Small intestine (tissue), 7 donors: ENCODE results near the gene GREM2. TPM values are rescaled to one million over a fixed set of nuclear protein-coding genes. Genes with fewer than 3 reads are reported as not detected.
A peak's percentile ranks its signal among the peaks of the same experiment; 100 is the strongest.

Source experiments
- DNase-seq, 2 donors: peaks; one replicate each; pipeline versions ENCODE4 v3.0.0 to v3.0.0-alpha.2; 2013
- FAIRE-seq: peaks from 2 replicates; lab custom pipeline; 2012; peaks lifted over from hg19 to GRCh38; lab: Jason Lieb, UNC
- H3K27ac ChIP-seq, 3 donors: one replicate each; pipeline ENCODE4 v1.5.1; 2013; ENCODE audit warnings: low read length in 2 of 3, mild to moderate bottlenecking in 2 of 3, control low read depth in 1 of 3, inconsistent platforms in 1 of 3, low read depth in 1 of 3, moderate library complexity in 1 of 3
- H3K27me3 ChIP-seq, 3 donors: one replicate each; pipeline ENCODE4 v1.6.1; 2013; ENCODE audit warnings: low read length in 3 of 3, inconsistent platforms in 1 of 3; ENCODE audit not compliant: control insufficient read depth in 3 of 3, insufficient read depth in 3 of 3
- H3K36me3 ChIP-seq, 3 donors: one replicate each; pipeline ENCODE4 v1.6.1; 2013; ENCODE audit warnings: low read length in 3 of 3, inconsistent platforms in 1 of 3, low read depth in 1 of 3, mild to moderate bottlenecking in 1 of 3, moderate library complexity in 1 of 3; ENCODE audit not compliant: control insufficient read depth in 3 of 3, insufficient read depth in 2 of 3
- H3K4me1 ChIP-seq, 3 donors: one replicate each; pipeline ENCODE4 v1.6.1; 2013; ENCODE audit warnings: low read length in 2 of 3, inconsistent platforms in 1 of 3, low read depth in 1 of 3, mild to moderate bottlenecking in 1 of 3, moderate library complexity in 1 of 3; ENCODE audit not compliant: control insufficient read depth in 3 of 3, insufficient read depth in 2 of 3
- H3K4me3 ChIP-seq, 3 donors: one replicate each; pipeline ENCODE4 v1.5.1; 2013; ENCODE audit warnings: low read length in 3 of 3, control low read depth in 1 of 3, inconsistent platforms in 1 of 3, low read depth in 1 of 3, mild to moderate bottlenecking in 1 of 3, moderate library complexity in 1 of 3
- H3K9me3 ChIP-seq, 2 donors: one replicate each; pipeline ENCODE4 v1.6.1; 2013; ENCODE audit warnings: low read depth in 1 of 2, low read length in 1 of 2; ENCODE audit not compliant: control insufficient read depth in 2 of 2, insufficient read depth in 1 of 2
- WGBS, 3 donors: extraction: QIAGEN DNeasy Blood & Tissue Kit; methylation state at CpG; one replicate each; pipeline ENCODE4 v1.1.7; 2013; 5-methylcytosine and 5-hydroxymethylcytosine counted together
- polyA plus RNA-seq, 4 donors: library from polyadenylated mRNA; stranded (reverse) in 3 of 4; unstranded in 1 of 4; fragments of 200-250 nt in 3 of 4; fragments of 120-200 nt in 1 of 4; gene quantifications; one replicate each; pipeline versions ENCODE4 v1.2.1 to v1.2.3, GENCODE V29; 2013
- donor health status: healthy with polysubstance abuse.
- donor health status: control.
- donor health status: control.
- donor health status: Bipolar disorder and iron deficiency.
- donor health status: healthy.

GREM2 gene
- polyA plus RNA-seq, 4 donors = 0.22 to 11.3 (median 0.98) TPM

DNA sequence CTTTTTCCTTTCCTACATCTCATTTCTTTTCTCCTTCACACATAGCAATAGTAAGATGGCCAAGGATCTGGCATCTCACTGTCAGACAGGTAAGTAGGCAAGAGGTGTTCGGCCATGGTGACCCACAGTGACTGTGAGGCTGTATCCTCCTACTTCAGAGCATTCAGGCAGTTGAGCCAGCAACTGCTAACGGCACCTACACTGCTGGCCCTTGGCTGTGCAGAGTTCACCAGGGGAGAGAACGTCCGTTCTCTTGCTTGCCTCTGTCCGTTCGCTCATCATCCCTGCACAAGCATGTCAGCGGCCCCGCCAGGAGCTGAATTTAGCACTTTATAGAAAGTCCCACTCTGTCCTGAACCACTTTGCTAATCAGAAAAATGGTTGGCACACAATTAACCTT, 113.6 kb downstream of the GREM2 start:
- no peaks in the 10 kb centered on the region for H3K9me3 ChIP-seq
- no peak overlapping the region for H3K27ac ChIP-seq
- no peaks in the 10 kb centered on the region for H3K36me3 ChIP-seq
- H3K27me3 ChIP-seq = peaks cover 0 to 6% (median 0%) of the 10 kb centered on the region in 3 donors
- 90 to 92% (median 91%) methylated on average over 8 of the region's 8 CpGs for WGBS, 3 donors
- DNase-seq = no peak
- H3K4me3 ChIP-seq = no peak overlapping the region
- no peak for FAIRE-seq
- H3K4me1 ChIP-seq = no peaks in the 10 kb centered on the region

DNA sequence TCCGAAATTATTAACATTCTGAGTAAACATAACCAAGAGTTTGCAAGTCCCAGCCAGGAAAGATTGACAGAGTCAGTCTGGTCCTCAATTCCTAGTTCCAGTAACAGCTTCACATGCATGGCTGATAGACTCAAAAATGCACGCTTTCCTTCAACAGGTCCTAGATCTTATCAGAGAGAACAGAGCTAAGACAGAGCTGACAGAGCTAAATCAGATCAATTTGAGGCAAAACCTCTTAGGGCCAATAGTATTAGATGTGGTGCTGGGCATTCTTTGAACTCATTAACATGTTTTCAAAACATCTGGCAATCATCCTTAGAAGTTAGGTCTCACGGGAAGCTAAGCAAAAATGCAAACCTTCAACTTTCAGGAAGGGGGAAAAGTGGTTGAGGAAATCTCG, 114.0 kb downstream of the GREM2 start:
- 57 to 75% (median 60%) methylated on average over 4 of the region's 4 CpGs for WGBS, 3 donors
- Histone ChIP-seq H3K9me3 (no peaks in the 10 kb centered on the region), H3K27ac (no peak overlapping the region), H3K36me3 (no peaks in the 10 kb centered on the region), H3K4me1 (no peaks in the 10 kb centered on the region), H3K27me3 (peaks cover 0 to 6% (median 0%) of the 10 kb centered on the region in 3 donors), H3K4me3 (no peak overlapping the region)
- FAIRE-seq (no peak), DNase-seq (no peak)

DNA sequence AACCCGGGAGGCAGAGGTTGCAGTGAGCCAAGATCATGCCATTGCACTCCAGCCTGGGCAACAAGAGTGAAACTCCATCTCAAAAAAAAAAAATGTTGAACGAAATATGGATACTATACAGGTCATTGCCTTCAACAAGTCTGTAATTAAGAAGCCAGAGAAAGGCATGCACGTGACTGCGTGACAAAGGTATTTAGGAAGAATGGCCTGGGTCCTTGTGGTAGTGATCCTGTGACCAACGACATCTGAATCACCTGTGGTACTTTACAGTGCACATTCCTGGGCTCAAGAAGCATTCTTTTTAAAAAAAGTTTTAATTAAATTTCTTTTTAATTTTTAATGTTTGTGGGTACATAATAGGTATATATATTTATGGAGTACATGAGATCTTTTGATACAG, 115.0 kb downstream of the GREM2 start:
- no peak overlapping the region for H3K4me3 ChIP-seq
- no peak for DNase-seq
- no peak for FAIRE-seq
- WGBS, 3 donors = 77 to 86% (median 80%) methylated on average over 5 of the region's 5 CpGs
- no peaks in the 10 kb centered on the region for H3K4me1 ChIP-seq
- no peak overlapping the region for H3K27ac ChIP-seq
- H3K9me3 ChIP-seq = peaks cover 0 to 3% of the 10 kb centered on the region in 2 donors
- H3K27me3 ChIP-seq = peaks cover 0 to 9% (median 0%) of the 10 kb centered on the region in 3 donors
- no peaks in the 10 kb centered on the region for H3K36me3 ChIP-seq

DNA sequence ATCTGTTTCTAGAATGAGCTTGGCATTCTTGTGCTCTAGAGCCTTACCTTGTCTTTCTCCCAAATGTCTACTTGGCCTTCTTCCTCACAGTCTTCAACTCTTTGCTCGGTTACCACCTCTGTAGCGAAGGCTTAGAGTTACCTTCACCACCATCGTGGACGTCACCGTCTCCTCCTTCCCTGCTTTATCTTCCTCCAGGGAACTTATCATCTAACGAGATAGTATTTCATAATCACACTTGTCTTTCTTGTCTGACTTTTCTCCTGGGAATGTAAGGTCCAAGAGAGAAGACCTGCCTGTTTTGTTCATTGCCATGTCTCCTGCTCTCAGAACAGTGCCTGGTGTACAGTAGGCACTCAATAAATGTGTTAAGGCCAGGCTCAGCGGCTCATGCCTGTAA, 115.6 kb downstream of the GREM2 start:
- FAIRE-seq = no peak
- Histone ChIP-seq H3K36me3 (no peaks in the 10 kb centered on the region), H3K9me3 (peaks cover 0 to 3% of the 10 kb centered on the region in 2 donors), H3K4me1 (no peaks in the 10 kb centered on the region), H3K4me3 (no peak overlapping the region), H3K27me3 (peaks cover 0 to 9% (median 0%) of the 10 kb centered on the region in 3 donors), H3K27ac (no peak overlapping the region)
- no peak for DNase-seq
- 81 to 84% (median 82%) methylated on average over 7 of the region's 7 CpGs for WGBS, 3 donors

DNA sequence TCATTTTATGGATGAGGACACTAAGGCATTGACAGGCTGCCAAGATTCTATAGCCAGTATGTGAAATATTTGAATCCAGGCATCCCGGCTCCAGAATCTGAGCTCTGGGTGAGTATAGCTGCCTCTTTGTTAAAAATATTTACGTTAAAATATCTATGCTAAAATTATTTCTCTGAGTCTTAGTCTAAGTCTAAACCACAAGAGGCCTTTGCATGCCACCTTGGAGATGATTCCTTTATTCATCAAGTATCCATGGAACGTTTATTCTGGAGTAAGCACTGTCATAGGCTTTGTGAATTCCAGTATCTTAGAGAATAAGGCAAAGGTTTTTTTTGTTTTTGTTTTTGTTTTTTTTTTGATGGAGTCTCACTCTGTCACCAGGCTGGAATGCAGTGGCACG, 116.4 kb downstream of the GREM2 start:
- Histone ChIP-seq H3K9me3 (peaks cover 0 to 3% of the 10 kb centered on the region in 2 donors), H3K4me3 (no peak overlapping the region), H3K27ac (no peak overlapping the region), H3K27me3 (peaks cover 0 to 9% (median 0%) of the 10 kb centered on the region in 3 donors), H3K4me1 (no peaks in the 10 kb centered on the region), H3K36me3 (no peaks in the 10 kb centered on the region)
- FAIRE-seq = no peak
- no peak for DNase-seq
- WGBS, 3 donors = 70 to 84% (median 77%) methylated on average over 4 of the region's 4 CpGs

DNA sequence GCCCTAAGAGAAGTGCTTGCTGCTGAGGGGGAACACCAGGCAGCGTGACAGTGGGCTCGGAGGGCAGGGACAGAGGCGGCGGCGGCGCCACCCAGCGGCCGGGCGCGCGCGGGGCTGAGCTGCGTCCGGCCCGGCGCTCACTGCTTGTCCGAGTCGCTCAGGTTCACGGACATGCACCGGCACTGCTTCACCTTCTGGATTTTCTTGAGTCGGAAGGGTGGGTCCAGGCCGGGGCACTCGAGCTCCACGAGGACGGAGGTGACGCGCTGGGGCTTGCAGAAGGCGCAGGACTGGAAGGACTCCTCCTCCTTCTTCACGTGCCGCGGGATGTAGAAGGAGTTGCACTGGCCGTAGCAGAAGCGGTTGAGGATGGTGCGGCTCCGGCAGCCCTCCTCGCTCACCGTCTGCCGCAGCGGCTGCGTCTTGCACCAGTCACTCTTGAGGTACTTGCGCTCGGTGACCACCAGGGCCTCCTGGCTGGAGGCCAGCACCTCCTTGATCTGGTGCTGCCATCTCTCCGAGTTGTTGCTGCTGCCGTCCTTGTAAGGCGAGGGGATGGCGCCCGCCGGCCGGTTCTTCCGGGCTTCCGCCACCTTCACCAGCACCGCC, 119.0 kb downstream of the GREM2 start:
- no peak for FAIRE-seq
- peaks cover 0 to 3% of the 10 kb centered on the region in 2 donors for H3K9me3 ChIP-seq
- H3K4me3 ChIP-seq = no peak overlapping the region
- no peaks in the 10 kb centered on the region for H3K36me3 ChIP-seq
- H3K27me3 ChIP-seq = peaks cover 0 to 9% (median 2%) of the 10 kb centered on the region in 3 donors
- 49 to 71% (median 52%) methylated on average over 51 to 52 of the region's 52 CpGs for WGBS, 3 donors
- H3K27ac ChIP-seq = no peak overlapping the region
- no peaks in the 10 kb centered on the region for H3K4me1 ChIP-seq
- peak in 1 of 2 donors; percentile 18 for DNase-seq

DNA sequence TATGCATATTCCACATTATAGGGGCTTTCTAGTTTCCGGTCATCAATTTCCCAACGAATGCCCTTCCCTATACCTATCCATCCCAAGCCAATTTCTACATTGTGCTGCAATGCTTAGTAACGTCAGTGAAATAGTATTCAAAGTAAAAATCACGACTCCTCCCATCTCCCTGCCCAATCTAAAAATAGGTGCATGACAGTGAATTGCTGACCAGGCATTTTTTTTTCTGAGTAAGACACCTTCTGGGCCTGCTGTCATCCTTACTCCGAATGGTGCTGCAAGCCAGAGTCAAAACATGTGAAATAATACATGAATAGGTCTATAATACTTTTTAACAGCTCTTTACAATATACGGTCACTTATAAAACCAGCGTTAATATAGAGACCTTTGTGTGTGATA, 120.2 kb downstream of the GREM2 start:
- peaks cover 0 to 9% (median 2%) of the 10 kb centered on the region in 3 donors for H3K27me3 ChIP-seq
- WGBS, 3 donors = 74 to 86% (median 75%) methylated on average over 7 of the region's 7 CpGs
- H3K4me3 ChIP-seq = no peak overlapping the region
- no peaks in the 10 kb centered on the region for H3K4me1 ChIP-seq
- no peaks in the 10 kb centered on the region for H3K36me3 ChIP-seq
- FAIRE-seq (no peak), DNase-seq (no peak)
- H3K27ac ChIP-seq = no peak overlapping the region
- peaks cover 0 to 3% of the 10 kb centered on the region in 2 donors for H3K9me3 ChIP-seq

DNA sequence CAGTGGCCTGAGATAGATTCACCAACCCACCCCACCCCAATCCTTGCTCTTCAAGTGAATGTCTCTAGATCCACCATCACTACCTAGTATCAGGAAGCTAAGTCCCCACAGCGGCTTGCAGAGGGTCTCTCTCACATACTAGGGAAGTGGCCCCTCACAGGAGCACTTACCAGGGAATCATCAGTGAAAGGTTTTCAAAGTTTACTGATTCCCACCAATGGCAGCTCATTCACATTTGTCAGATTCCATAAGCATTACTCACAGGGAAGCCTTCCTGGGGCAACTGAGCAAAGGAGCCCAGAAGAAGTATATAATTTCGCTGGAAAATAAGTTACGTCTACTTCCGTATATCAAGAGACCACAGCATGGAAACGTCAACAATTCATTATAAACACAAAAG, 120.8 kb downstream of the GREM2 start:
- Histone ChIP-seq H3K27me3 (peaks cover 0 to 9% (median 2%) of the 10 kb centered on the region in 3 donors), H3K36me3 (no peaks in the 10 kb centered on the region), H3K27ac (no peak overlapping the region), H3K4me1 (no peaks in the 10 kb centered on the region), H3K9me3 (peaks cover 0 to 3% of the 10 kb centered on the region in 2 donors), H3K4me3 (no peak overlapping the region)
- 80 to 82% (median 81%) methylated on average over 5 of the region's 5 CpGs for WGBS, 3 donors
- DNase-seq = no peak
- no peak for FAIRE-seq

DNA sequence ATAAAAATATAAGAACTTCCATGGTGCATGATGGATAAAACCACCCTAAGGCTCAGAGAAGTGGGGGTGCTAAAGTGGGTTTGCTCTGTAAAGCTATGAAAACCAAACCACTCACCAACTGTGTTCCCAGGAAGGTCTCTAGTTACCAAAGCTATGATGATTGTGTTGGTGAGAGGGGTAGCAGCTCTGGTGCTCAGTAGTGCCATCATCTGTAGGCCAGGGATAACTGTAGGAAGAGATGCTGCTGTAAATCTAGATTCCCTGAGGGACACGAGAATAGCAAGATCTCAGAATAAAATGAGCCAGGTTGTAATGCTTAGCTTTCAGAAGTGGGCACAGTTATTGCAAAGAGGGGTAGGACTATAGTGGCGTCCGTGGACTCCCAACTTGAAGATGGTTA, 124.5 kb downstream of the GREM2 start:
- no peak overlapping the region for H3K27ac ChIP-seq
- FAIRE-seq (no peak), DNase-seq (no peak)
- 70 to 77% (median 74%) methylated on average over 3 of the region's 3 CpGs for WGBS, 3 donors
- no peak overlapping the region for H3K4me3 ChIP-seq
- peaks cover 0 to 2% of the 10 kb centered on the region in 2 donors for H3K9me3 ChIP-seq
- H3K36me3 ChIP-seq = no peaks in the 10 kb centered on the region
- H3K4me1 ChIP-seq = no peaks in the 10 kb centered on the region
- H3K27me3 ChIP-seq = peaks cover 0 to 2% (median 2%) of the 10 kb centered on the region in 3 donors
